Central memory CD8-positive, alpha-beta T cell (primary cell): ENCODE data around the gene ADGRB2.

Source experiments
- ATAC-seq: fragments of 150-1000 bp; cut with Tn5 transposase; replicated peaks from 2 replicates; pipeline ENCODE4 v1.10.0; 2022; ENCODE audit warnings: mild to moderate bottlenecking, moderate FRiP score, moderate number of reproducible peaks; ENCODE audit not compliant: poor library complexity, severe bottlenecking; ENCODE audit errors: extremely low read depth
- DNase-seq, 2 donors: peaks; one replicate each; pipeline ENCODE4 v3.0.0; 2021; ENCODE audit warnings: low spot score in 2 of 2
- H3K27ac Mint-ChIP-seq: one replicate; pipeline ENCODE4 v1.8.0; 2022; ENCODE audit warnings: low read depth, mild to moderate bottlenecking, moderate library complexity, mixed read lengths
- H3K27me3 Mint-ChIP-seq: one replicate; pipeline ENCODE4 v1.8.0; 2022; ENCODE audit warnings: mixed read lengths
- H3K36me3 Mint-ChIP-seq: one replicate; pipeline ENCODE4 v1.8.0; 2022; ENCODE audit warnings: mild to moderate bottlenecking, moderate library complexity, mixed read lengths; ENCODE audit not compliant: insufficient read depth
- H3K4me1 Mint-ChIP-seq: one replicate; pipeline ENCODE4 v1.8.0; 2022; ENCODE audit warnings: mixed read lengths
- H3K4me3 Mint-ChIP-seq: one replicate; pipeline ENCODE4 v1.8.0; 2022; ENCODE audit warnings: mild to moderate bottlenecking, moderate library complexity, mixed read lengths
- H3K9me3 Mint-ChIP-seq: one replicate; pipeline ENCODE4 v1.8.0; 2022; ENCODE audit warnings: mixed read lengths

The ADGRB2 gene

DNA sequence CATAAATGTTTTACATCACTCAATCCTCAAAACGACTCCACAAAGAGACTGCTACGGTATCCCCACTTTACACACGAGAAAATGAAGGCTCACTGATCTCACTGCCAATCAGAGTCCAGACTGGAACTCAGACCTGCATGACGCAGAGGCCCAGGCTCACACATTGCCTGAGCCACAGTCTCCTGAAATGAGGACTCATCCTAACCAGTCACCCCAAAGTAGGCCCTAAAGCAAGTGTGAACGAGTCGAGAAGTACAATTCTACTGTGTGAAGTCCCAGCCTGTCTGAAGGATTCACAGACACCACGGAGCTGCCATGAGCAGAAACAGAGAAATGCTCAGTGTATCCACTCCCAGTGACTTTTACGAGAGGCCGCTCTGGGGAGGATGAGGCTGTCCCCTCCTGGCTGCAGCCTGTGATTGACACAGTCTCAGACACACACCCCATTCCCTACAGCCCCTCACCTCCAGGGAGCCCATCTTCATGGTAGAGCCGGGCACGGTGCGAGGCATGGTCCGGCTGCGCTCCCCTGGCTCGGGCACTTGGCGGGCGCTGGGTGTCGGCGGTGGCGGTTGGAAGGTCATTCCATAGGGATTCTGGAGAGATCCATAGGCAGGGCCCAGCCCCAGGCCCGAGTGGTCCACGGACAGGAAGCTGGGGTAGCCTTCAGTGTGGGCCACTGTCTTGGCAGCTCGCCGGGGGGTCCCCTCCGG lies 33.6 kb downstream of the ADGRB2 start:
- Mint-ChIP-seq H3K36me3 (peaks cover 2% of the 10 kb centered on the region), H3K27ac (no peak overlapping the region), H3K9me3 (no peaks in the 10 kb centered on the region), H3K27me3 (no peaks in the 10 kb centered on the region), H3K4me1 (no peaks in the 10 kb centered on the region), H3K4me3 (no peak overlapping the region)
- no peak for DNase-seq
- ATAC-seq = no peak

GRCh38 chr1:31727849-31728248 lies 36.3 kb downstream of the ADGRB2 start:
- DNase-seq (no peak), ATAC-seq (no peak)
- Mint-ChIP-seq H3K9me3 (no peaks in the 10 kb centered on the region), H3K4me1 (no peaks in the 10 kb centered on the region), H3K27ac (no peak overlapping the region), H3K27me3 (peaks cover 5% of the 10 kb centered on the region), H3K4me3 (no peak overlapping the region), H3K36me3 (peaks cover 6% of the 10 kb centered on the region)

DNA sequence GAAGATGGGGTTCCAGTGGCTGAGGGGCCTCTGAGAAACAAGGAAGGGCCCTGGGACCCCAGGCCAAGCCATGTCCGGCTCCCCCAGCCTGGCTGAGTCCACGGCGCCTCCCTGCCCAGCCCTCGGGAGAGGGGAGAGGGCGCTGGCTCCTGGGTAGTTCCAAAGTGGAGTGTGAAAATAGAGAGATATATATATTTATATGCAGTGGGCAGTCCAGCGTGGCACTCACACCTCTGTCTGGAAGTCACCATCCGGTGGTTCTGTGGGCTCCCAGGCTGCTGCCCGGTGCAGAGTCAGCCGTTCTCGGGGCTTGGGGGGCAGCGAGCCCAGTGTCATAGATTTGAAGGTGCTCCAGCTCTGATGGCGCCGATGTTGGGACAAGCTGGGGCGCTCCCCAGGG lies 36.9 kb downstream of the ADGRB2 start:
- no peak for DNase-seq
- Mint-ChIP-seq H3K9me3 (no peaks in the 10 kb centered on the region), H3K36me3 (peaks cover 6% of the 10 kb centered on the region), H3K27ac (no peak overlapping the region), H3K4me1 (no peaks in the 10 kb centered on the region), H3K27me3 (peaks cover 12% of the 10 kb centered on the region), H3K4me3 (no peak overlapping the region)
- ATAC-seq = no peak

GRCh38 chr1:31726715-31727114 lies 37.4 kb downstream of the ADGRB2 start:
- H3K27me3 Mint-ChIP-seq = peaks cover 16% of the 10 kb centered on the region
- ATAC-seq = no peak
- no peaks in the 10 kb centered on the region for H3K4me1 Mint-ChIP-seq

DNA sequence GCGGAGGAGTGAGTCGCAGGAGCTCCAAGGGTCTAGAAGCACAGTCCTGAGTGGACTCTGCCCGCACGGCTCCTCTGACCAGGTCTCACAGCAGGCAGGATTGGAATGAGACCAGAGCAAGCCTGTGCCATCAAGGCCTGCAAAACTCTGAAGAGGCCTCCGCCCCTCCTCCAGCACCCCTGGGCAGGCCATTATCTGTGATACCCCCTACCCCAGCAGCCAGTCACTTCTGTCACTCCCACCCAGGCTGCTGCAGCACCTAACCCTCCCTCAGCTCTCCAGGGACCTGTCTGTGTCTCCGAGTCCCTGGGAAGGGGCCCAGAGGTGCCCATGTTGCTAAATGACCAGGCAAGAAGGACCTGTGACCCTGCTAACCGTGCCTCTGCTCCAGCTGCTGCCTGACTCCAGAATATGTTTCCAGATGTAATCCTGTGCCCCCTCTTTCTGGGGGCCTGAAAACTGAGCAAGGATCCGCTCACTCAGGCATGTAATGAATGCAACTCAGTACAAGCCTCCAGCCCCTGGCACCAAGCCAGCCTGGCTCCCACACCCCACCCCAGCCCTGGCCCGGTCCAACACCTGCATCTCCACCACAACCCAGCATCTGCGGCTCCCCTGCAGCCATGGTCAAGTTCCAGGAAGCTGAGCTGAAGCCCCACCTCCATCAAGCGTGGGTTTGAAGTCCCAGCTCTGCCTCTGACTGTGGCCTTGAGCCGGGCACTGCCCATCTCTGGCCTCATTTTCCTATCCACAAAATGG lies 38.2 kb downstream of the ADGRB2 start:
- peaks cover 24% of the 10 kb centered on the region for H3K27me3 Mint-ChIP-seq
- DNase-seq (no peak), ATAC-seq (no peak)
- H3K4me1 Mint-ChIP-seq = no peaks in the 10 kb centered on the region
- H3K4me3 Mint-ChIP-seq = no peak overlapping the region
- H3K9me3 Mint-ChIP-seq = no peaks in the 10 kb centered on the region
- peaks cover 6% of the 10 kb centered on the region for H3K36me3 Mint-ChIP-seq
- H3K27ac Mint-ChIP-seq = no peak overlapping the region

More at GRCh38 chr1:31726715-31727114, 37.4 kb downstream of the ADGRB2 start:
- DNase-seq = no peak
- Mint-ChIP-seq H3K27ac (no peak overlapping the region), H3K9me3 (no peaks in the 10 kb centered on the region), H3K36me3 (peaks cover 6% of the 10 kb centered on the region), H3K4me3 (no peak overlapping the region)

GRCh38 chr1:31725134-31725533 lies 39.0 kb downstream of the ADGRB2 start:
- no peak for DNase-seq
- Mint-ChIP-seq H3K27ac (no peak overlapping the region), H3K9me3 (no peaks in the 10 kb centered on the region), H3K4me3 (no peak overlapping the region), H3K27me3 (peaks cover 32% of the 10 kb centered on the region), H3K4me1 (no peaks in the 10 kb centered on the region), H3K36me3 (peaks cover 6% of the 10 kb centered on the region)
- no peak for ATAC-seq

GRCh38 chr1:31723828-31724359 lies 40.2 kb downstream of the ADGRB2 start:
- no peaks in the 10 kb centered on the region for H3K4me1 Mint-ChIP-seq
- H3K9me3 Mint-ChIP-seq = no peaks in the 10 kb centered on the region
- H3K36me3 Mint-ChIP-seq = peaks cover 6% of the 10 kb centered on the region
- H3K4me3 Mint-ChIP-seq = no peak overlapping the region
- DNase-seq (no peak), ATAC-seq (no peak)
- peaks cover 39% of the 10 kb centered on the region for H3K27me3 Mint-ChIP-seq
- H3K27ac Mint-ChIP-seq = no peak overlapping the region

DNA sequence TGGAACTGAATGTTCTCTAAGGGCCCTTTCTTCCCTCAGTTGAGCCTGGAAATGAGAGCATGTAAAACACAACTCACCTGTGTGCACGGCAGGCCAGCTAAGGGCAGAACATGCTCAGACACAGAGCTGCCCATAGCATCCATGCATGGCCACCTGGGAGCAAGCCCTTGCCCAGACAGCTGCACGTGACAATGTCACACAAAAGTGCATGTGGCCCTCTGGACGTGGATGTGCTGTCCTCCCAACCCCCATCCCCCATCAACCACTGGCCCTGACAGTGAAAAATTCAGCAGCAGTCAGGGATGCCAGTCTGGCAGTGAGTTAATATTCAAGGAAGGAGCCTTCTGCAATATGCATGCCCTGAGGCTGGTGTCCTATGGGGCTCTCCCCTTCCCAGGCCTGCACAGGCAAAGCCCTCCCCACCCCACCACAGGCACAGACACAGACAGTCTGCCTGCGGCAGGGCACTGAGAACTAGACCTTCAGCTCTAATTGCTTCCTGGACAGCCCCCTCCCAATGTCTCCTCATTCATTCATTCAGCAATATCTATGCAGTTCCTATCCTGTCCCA lies 45.7 kb downstream of the ADGRB2 start:
- H3K36me3 Mint-ChIP-seq = peaks cover 1% of the 10 kb centered on the region
- DNase-seq (no peak), ATAC-seq (no peak)
- H3K27ac Mint-ChIP-seq = no peak overlapping the region
- no peaks in the 10 kb centered on the region for H3K9me3 Mint-ChIP-seq
- H3K4me1 Mint-ChIP-seq = peaks cover 18% of the 10 kb centered on the region
- no peak overlapping the region for H3K4me3 Mint-ChIP-seq
- peaks cover 92% of the 10 kb centered on the region for H3K27me3 Mint-ChIP-seq

GRCh38 chr1:31717341-31717740 lies 46.8 kb downstream of the ADGRB2 start:
- DNase-seq = no peak
- ATAC-seq = no peak
- Mint-ChIP-seq H3K27me3 (peaks cover 93% of the 10 kb centered on the region), H3K27ac (no peak overlapping the region), H3K4me3 (no peak overlapping the region), H3K36me3 (peaks cover 1% of the 10 kb centered on the region), H3K4me1 (peaks cover 18% of the 10 kb centered on the region), H3K9me3 (no peaks in the 10 kb centered on the region)

DNA sequence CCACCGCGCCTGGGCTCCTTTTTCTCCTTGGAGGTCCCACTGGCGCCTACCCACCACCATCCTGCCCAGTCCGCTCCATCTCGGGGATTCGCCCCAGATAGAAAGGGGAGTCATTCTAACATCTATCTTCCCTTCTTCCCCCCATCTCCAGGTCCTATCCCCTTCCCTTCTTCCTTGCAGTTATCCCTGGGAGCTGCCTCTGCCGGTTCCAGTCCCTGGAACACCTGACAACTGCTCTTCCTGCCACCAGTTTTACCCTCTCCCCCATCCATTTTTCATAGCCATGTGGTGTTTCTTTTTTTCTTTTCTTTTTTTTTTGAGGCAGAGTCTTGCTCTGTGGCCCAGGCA lies 48.3 kb downstream of the ADGRB2 start:
- H3K4me1 Mint-ChIP-seq = peaks cover 18% of the 10 kb centered on the region
- peak overlapping the region; percentile 59 for H3K4me3 Mint-ChIP-seq
- peaks cover 83% of the 10 kb centered on the region for H3K27me3 Mint-ChIP-seq
- H3K27ac Mint-ChIP-seq = no peak overlapping the region
- ATAC-seq (no peak), DNase-seq (no peak)
- H3K36me3 Mint-ChIP-seq = peaks cover 1% of the 10 kb centered on the region
- no peaks in the 10 kb centered on the region for H3K9me3 Mint-ChIP-seq

GRCh38 chr1:31715087-31715872 lies 48.9 kb downstream of the ADGRB2 start:
- H3K36me3 Mint-ChIP-seq = peaks cover 1% of the 10 kb centered on the region
- peaks cover 77% of the 10 kb centered on the region for H3K27me3 Mint-ChIP-seq
- peak overlapping the region; percentile 71 for H3K4me3 Mint-ChIP-seq
- no peaks in the 10 kb centered on the region for H3K9me3 Mint-ChIP-seq
- DNase-seq (no peak), ATAC-seq (no peak)
- H3K27ac Mint-ChIP-seq = no peak overlapping the region
- H3K4me1 Mint-ChIP-seq = peaks cover 18% of the 10 kb centered on the region

GRCh38 chr1:31714442-31715086 lies 49.6 kb downstream of the ADGRB2 start:
- H3K4me3 Mint-ChIP-seq = peak overlapping the region; percentile 29
- H3K9me3 Mint-ChIP-seq = no peaks in the 10 kb centered on the region
- H3K27me3 Mint-ChIP-seq = peaks cover 73% of the 10 kb centered on the region
- no peak for DNase-seq
- H3K36me3 Mint-ChIP-seq = peaks cover 1% of the 10 kb centered on the region
- H3K27ac Mint-ChIP-seq = no peak overlapping the region
- ATAC-seq = no peak
- peaks cover 18% of the 10 kb centered on the region for H3K4me1 Mint-ChIP-seq
